Stimulated activated CD4-positive, alpha-beta T cell treated with anti-CD3 and anti-CD28 coated beads, Interleukin-15, amount 100 ng/mL, for 24 hours (primary cell): Measurements from ENCODE around the gene INPP4A.

Experiments used
- DNase-seq: peaks from one replicate; pipeline ENCODE4 v3.0.0-alpha.2; 2020

INPP4A gene

GRCh38 chr2:98438190-98439133, 6.2 kb upstream of the INPP4A start:
- no peak for DNase-seq

DNA sequence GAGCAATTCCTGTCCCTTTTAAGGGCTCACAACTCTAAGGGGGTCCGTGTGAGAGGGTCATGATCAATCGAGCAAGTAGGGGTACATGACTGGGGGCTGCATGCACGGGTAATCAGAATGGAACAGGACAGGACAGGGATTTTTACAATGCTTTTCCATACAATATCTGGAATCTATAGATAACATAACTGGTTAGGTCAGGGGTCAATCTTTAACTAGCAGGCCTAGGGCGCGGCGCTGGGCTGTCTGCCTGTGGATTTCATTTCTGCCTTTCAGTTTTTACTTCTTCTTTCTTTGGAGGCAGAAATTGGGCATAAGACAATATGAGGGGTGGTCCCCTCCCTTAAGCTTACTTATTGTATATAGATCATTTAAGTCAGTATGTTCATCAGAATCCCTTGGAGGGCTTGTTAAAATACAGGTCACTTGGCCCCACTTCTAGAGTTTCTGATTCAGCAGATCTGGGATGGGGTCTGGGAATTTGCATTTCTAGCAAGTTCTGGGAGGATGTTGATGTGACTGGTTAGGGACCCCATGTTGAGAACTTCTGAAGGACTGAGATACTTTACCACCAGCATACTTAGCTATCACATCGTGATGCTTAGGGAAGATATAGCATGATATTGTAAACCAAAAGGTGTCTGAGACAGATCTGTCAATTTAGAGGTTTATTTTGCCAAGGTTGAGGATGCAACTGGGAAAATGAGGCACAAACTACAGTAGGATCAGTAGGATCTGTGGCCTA, 2.8 kb upstream of the INPP4A start:
- DNase-seq = no peak

DNA sequence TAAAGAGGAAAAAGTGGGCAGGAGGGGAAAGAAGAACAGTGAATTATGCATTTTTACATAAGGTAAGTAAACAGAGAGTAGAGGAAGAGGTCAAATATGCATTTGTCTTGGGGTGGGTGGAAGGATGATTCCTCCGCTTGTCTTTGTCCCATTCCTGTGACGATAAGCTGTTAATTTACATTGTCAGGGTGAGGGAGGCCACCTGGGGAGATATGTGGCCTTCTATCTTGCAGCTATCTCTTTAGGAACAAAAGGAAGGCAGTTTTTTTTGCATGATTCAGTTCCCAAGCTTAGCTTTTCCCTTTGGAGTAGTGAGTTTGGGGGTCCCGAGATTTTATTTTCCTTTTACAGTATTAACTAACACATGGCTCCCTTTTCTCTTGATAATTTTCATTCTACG, 2.2 kb upstream of the INPP4A start:
- no peak for DNase-seq

- peak; percentile 49 for DNase-seq
Measured at GRCh38 chr2:98445177-98445682, 572 bp downstream of the INPP4A start.

GRCh38 chr2:98445683-98446581, 1.3 kb downstream of the INPP4A start:
- peak; percentile 57 for DNase-seq

GRCh38 chr2:98446850-98447249, 2.2 kb downstream of the INPP4A start:
- DNase-seq = no peak

DNA sequence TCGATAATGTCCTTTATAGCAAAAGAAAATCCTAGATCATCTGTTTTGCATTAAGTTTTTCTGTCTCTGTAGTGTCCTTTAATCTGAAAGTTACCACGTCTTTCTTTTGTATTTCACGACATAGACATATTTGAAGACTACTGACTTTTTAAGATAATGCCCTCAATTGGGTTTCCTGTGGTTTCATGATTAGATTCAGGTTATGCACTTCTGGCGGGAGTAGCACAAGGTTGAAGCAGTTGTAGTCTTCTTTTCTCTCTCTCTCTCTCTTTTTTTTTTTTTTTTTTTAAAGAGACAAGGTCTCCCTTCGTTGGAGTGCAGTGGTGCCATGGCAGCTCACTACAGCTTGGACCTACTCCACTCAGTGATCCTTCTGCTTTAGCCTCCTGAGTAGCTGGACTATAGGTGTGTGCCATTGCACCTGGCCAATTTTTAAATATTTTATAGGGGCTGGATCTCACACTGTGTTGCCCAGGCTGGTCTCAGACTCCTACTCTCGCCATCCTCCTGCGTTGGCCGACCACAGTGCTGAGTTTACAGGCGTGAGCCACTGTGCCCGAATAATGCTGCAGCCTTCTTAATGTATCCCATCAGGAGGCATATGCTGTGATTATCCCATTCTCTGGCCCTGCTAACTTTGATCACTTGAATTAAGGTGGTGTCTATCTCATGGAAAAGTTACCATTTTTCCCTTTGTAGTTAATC, 3.9 kb downstream of the INPP4A start:
- no peak for DNase-seq

DNA sequence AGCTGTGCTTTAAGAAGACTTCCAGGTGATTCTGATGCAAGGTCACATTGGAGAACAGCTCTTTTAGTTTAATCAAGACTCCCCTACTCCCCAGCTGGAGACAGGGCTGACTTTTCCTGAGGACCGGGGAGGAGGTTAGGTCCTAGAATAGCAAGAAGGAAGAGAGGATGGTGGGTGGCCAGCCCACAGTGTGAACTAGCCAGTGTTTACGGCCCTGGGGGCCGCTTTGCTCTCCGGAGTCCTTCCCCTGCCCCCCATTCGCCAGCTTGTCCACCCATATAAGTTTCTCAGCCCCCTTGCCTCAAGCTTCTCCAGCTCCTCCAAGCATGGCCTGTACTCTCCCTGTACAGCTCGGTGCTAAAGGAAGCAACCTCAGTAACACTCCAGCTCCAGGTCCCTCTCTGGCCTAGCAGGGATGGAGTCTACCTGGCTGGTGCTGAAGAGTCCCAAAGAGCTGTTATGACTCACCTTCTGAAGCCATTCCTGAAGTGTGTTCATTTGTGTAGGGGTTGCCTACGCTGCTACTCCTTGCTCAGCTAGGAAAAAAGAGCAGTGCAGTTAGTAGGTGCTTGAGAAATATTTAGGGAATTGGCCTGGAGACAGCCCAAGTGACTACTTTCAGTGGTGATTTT, 7.9 kb downstream of the INPP4A start:
- DNase-seq = no peak

- DNase-seq = no peak
Measured at GRCh38 chr2:98453083-98453482, 8.4 kb downstream of the INPP4A start.

GRCh38 chr2:98453531-98453930, 8.9 kb downstream of the INPP4A start:
- DNase-seq = no peak

- DNase-seq = no peak
Measured at GRCh38 chr2:98454073-98454472, 9.4 kb downstream of the INPP4A start.

DNA sequence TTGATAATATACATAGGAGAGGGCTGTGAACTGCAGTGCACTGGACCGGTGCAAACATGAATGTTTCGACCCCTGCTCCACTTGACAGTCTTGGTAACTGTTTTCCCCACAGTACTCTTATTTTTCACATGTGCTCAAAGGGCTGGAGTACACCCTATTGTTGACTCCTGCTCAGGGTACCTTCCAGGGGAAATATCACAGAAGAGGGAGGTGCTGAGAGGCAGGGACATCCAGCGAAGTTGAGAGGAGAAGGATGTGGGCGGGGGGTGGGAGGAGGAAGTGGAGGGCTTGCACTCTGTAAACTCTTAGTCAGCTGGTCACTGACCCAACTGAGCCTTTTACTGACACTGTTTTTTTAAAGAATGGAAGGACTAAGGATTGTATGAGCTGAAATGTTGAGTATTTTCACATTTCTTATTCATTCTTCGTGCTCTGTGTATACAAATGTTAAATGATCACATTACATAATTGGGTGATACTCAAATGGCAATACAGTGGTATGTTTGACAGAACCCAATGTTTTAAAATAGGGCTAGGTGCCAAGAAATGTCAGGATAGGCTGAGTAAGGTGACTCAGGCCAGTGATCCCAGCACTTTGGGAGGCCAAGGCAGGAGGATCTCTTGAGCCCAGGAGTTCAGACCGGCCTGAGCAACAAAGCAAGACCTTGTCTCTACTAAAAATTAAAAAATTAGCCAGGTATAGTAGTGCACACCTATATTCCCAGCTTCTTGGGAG, 10.0 kb downstream of the INPP4A start:
- no peak for DNase-seq

- DNase-seq = no peak
Measured at GRCh38 chr2:98455494-98455976, 10.9 kb downstream of the INPP4A start.

DNA sequence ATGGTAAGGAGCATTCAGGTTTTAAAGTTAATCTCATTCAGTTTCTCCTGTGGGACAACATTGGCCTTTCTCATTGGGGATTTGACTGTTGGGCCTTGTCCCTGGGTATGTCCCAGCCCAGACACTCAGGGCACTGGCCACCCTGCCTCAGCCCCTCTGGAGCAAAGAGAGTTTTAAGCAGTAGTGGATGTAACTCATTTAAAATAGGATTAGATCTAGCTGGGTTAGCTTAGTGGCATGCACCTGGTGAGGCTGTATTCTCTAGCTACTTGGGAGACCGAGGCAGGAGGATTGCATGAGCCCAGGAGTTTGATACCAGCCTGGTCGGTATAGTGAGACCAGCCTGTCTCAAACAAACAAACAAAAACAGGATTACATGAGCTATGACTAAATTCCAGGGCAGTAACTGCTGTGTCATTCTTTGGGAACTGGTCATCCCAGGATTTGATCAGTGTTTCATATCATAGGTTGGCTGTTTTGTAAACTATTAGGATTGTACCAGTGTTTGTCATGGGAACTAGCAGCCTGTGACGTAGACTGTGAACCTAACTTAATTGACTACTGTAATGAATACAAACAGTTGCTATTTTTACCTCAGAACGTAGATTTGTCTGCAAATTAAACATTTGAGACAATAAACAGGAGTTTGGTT, 12.5 kb downstream of the INPP4A start:
- DNase-seq = no peak

DNA sequence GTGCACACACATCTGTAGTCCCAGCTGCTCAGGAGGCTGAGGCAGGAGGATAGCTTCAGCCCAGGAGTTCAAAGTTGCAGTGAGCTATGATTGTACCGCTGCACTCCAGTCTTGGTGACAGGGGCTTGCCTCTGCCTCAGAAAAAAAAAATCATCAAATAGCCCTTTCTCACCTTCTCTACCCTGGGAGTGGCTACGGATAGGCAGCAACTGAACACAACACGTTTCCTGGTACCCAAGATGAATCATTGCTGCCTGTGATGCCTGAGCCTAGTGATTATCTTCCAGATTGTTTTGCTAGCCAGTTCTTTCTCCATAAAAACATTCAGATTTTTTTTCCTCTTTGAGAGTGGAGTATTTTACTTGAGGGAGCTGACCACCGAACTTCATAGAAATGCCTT, 13.5 kb downstream of the INPP4A start:
- peak; percentile 46 for DNase-seq

- no peak for DNase-seq
Measured at GRCh38 chr2:98458667-98459380, 14.2 kb downstream of the INPP4A start.

- DNase-seq = no peak
Measured at GRCh38 chr2:98459496-98460175, 15.0 kb downstream of the INPP4A start.

DNA sequence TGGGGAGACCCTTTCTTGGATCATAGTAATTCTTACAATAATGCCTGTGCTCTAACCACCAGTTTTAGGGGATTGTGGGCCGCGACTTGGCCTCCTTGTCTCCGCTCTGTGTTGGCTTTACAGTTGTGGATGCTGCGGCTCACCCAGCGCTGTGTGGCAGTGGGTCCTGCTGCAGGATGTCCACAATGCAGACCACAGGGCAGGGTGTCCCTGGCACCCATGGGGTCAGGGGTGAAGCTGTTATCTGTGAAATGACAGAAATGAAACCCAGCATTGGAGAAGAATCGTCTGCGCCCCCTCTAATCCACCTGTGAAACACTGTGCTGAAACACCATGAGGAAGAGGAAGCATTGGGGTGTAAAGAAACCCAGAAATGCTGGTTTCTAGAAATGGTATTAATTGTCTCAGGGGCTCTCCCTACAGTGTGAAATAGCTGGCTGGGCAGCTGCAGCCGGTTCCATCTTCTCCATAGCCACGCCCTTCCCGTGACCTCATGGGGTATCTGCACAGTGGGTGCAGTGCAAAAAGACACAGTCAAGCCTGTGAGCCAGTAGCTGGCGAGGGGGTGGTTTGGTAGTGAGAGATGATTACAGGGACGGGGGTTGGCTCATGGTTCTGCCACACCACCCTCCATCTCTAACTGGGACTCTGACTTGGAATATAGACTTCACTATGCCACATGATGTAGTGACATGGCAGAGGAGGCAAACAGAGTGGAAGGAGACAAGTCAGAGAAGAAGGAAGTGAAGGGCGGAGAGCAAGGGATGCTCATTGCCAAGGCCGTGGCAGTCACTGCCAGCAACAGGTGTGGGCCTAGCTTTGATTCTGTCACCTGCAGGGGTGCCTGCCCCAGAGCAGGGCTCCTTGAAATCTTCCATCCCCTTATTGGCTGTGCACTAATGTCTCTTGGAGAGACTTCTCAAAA, 16.2 kb downstream of the INPP4A start:
- DNase-seq = peak; percentile 90
